Measurements from ENCODE around the gene MISP3.
"Not testable (repeated sequence)": the region's sequence is repeated elsewhere in the genome, so short reads cannot be mapped to it uniquely, and the experiment has no call there.

- TF ChIP-seq, protein P1, sequence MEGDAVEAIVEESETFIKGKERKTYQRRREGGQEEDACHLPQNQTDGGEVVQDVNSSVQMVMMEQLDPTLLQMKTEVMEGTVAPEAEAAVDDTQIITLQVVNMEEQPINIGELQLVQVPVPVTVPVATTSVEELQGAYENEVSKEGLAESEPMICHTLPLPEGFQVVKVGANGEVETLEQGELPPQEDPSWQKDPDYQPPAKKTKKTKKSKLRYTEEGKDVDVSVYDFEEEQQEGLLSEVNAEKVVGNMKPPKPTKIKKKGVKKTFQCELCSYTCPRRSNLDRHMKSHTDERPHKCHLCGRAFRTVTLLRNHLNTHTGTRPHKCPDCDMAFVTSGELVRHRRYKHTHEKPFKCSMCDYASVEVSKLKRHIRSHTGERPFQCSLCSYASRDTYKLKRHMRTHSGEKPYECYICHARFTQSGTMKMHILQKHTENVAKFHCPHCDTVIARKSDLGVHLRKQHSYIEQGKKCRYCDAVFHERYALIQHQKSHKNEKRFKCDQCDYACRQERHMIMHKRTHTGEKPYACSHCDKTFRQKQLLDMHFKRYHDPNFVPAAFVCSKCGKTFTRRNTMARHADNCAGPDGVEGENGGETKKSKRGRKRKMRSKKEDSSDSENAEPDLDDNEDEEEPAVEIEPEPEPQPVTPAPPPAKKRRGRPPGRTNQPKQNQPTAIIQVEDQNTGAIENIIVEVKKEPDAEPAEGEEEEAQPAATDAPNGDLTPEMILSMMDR (IDR thresholded peaks at IDR 0.05; ENCODE audit: low read depth, low read length): not testable (repeated sequence)
- TF ChIP-seq, protein P2, sequence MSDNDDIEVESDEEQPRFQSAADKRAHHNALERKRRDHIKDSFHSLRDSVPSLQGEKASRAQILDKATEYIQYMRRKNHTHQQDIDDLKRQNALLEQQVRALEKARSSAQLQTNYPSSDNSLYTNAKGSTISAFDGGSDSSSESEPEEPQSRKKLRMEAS (IDR thresholded peaks at IDR 0.05; ENCODE audit: low read depth, low read length): not testable (repeated sequence)
These were observed 24.7 kb upstream of the MISP3 start for GRCh38 chr19:14047866-14048265.
